Astrocyte (in vitro differentiated cells and primary cell): ENCODE data around the gene PPP1R12C. TPM values are rescaled to one million over a fixed set of nuclear protein-coding genes. Genes with fewer than 3 reads are reported as not detected.

Experiments
- DNase-seq: peaks from one replicate; pipeline ENCODE4 v3.0.0-alpha.2; 2010; ENCODE audit warnings: low read depth
- FAIRE-seq: peaks from 2 replicates; lab custom pipeline; 2011; peaks lifted over from hg19 to GRCh38; lab: Jason Lieb, UNC
- H2AFZ ChIP-seq: 2 replicates; pipeline ENCODE4 v1.6.0; 2012; ENCODE audit warnings: low read depth, low read length, inconsistent platforms
- H3K27ac ChIP-seq: 2 replicates; pipeline ENCODE4 v1.5.1; 2011; ENCODE audit warnings: low read depth, low read length, inconsistent platforms
- H3K27me3 ChIP-seq: 2 replicates; pipeline ENCODE4 v1.6.0; 2011; ENCODE audit warnings: low read length, inconsistent platforms; ENCODE audit not compliant: insufficient read depth
- H3K36me3 ChIP-seq: 2 replicates; pipeline ENCODE4 v1.5.1; 2011; ENCODE audit warnings: low read length, inconsistent platforms; ENCODE audit not compliant: insufficient read depth
- H3K4me1 ChIP-seq: 2 replicates; pipeline ENCODE4 v1.5.1; 2011; ENCODE audit warnings: low read length, inconsistent platforms; ENCODE audit not compliant: insufficient read depth
- H3K4me2 ChIP-seq: 2 replicates; pipeline ENCODE4 v1.6.0; 2012; ENCODE audit warnings: low read length, inconsistent platforms
- H3K4me3 ChIP-seq: 2 replicates; pipeline ENCODE4 v1.5.1; 2011; ENCODE audit warnings: low read depth, mild to moderate bottlenecking, low read length, inconsistent platforms; ENCODE audit not compliant: insufficient read depth
- H3K79me2 ChIP-seq: 2 replicates; pipeline ENCODE4 v1.6.0; 2012; ENCODE audit warnings: mild to moderate bottlenecking, low read length, inconsistent platforms; ENCODE audit not compliant: insufficient read depth
- H3K9ac ChIP-seq: 2 replicates; pipeline ENCODE4 v1.6.0; 2012; ENCODE audit warnings: mild to moderate bottlenecking, low read length, inconsistent platforms
- H3K9me3 ChIP-seq: 2 replicates; pipeline ENCODE4 v1.5.1; 2012; ENCODE audit warnings: low read depth, mild to moderate bottlenecking, low read length, inconsistent platforms; ENCODE audit not compliant: insufficient read depth
- H4K20me1 ChIP-seq: 2 replicates; pipeline ENCODE4 v1.6.0; 2012; ENCODE audit warnings: low read length, inconsistent platforms; ENCODE audit not compliant: insufficient read depth
- H3K27ac Mint-ChIP-seq: one replicate; pipeline ENCODE4 v1.8.0; 2021; ENCODE audit warnings: mild to moderate bottlenecking, mixed read lengths; ENCODE audit not compliant: unreplicated experiment
- H3K27me3 Mint-ChIP-seq: one replicate; pipeline ENCODE4 v1.8.0; 2021; ENCODE audit warnings: low read depth, mixed read lengths; ENCODE audit not compliant: unreplicated experiment
- H3K36me3 Mint-ChIP-seq: one replicate; pipeline ENCODE4 v1.8.0; 2021; ENCODE audit warnings: low read depth, mixed read lengths; ENCODE audit not compliant: unreplicated experiment
- H3K4me1 Mint-ChIP-seq: one replicate; pipeline ENCODE4 v1.8.0; 2021; ENCODE audit warnings: low read depth, mixed read lengths; ENCODE audit not compliant: unreplicated experiment
- H3K4me3 Mint-ChIP-seq: one replicate; pipeline ENCODE4 v1.8.0; 2021; ENCODE audit warnings: mild to moderate bottlenecking, moderate library complexity, mixed read lengths; ENCODE audit not compliant: unreplicated experiment
- H3K9me3 Mint-ChIP-seq: one replicate; pipeline ENCODE4 v1.8.0; 2021; ENCODE audit warnings: mild to moderate bottlenecking, mixed read lengths; ENCODE audit not compliant: unreplicated experiment
- EZH2 ChIP-seq: IDR thresholded peaks from 2 replicates; pipeline ENCODE4 v1.6.1; 2012; ENCODE audit warnings: mild to moderate bottlenecking, low read length, inconsistent platforms; ENCODE audit not compliant: insufficient read depth
- total RNA-seq: library from RNA; stranded (reverse); gene quantifications from 2 replicates; pipeline ENCODE4 v1.2.1, GENCODE V29; 2021
- TF ChIP-seq, protein P1 (sequence below): IDR thresholded peaks from 2 replicates; pipeline ENCODE4 v1.5.1; 2011; ENCODE audit warnings: low read depth, mild to moderate bottlenecking, inconsistent platforms, low read length, moderate library complexity; ENCODE audit not compliant: insufficient read depth

PPP1R12C gene
- total RNA-seq, 1 donor from 2014 or later: 86.2 TPM

DNA sequence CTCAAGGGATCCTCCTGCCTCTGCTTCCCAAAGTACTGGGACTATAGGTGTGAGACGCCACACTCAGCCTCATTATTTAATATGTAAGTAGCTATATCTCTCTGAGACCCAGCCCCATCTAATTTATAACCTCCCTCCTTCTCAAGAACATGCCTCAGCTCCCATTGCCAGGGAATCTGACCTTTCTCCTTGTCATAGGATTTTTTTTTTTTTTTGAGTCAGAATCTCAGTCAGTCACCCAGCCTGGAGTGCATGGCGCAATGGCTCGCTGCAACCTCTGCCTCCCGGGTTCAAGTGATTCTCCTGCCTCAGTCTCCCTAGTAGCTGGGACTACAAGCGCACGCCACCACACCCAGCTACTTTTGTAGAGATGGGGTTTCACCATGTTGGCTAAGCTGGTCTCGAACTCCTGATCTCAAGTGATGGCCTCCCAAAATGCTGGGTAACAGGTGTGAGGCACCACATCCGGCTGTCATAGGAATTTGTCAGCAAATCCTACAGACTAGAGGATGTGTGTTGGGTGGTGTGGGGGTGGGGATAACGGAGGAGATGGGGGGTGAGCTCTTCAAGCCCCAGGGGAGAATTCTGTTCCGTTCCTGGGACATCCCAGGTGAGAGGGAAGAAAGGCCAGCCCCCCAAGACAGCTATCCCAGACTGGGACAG lies 46.8 kb downstream of the PPP1R12C start:
- TF ChIP-seq, protein P1, sequence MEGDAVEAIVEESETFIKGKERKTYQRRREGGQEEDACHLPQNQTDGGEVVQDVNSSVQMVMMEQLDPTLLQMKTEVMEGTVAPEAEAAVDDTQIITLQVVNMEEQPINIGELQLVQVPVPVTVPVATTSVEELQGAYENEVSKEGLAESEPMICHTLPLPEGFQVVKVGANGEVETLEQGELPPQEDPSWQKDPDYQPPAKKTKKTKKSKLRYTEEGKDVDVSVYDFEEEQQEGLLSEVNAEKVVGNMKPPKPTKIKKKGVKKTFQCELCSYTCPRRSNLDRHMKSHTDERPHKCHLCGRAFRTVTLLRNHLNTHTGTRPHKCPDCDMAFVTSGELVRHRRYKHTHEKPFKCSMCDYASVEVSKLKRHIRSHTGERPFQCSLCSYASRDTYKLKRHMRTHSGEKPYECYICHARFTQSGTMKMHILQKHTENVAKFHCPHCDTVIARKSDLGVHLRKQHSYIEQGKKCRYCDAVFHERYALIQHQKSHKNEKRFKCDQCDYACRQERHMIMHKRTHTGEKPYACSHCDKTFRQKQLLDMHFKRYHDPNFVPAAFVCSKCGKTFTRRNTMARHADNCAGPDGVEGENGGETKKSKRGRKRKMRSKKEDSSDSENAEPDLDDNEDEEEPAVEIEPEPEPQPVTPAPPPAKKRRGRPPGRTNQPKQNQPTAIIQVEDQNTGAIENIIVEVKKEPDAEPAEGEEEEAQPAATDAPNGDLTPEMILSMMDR: no peak
- no peak for TF ChIP-seq EZH2
- no peak overlapping the region for H3K4me3 Mint-ChIP-seq
- no peaks in the 10 kb centered on the region for H3K36me3 ChIP-seq
- no peak overlapping the region for H2AFZ ChIP-seq
- peaks cover 70% of the 10 kb centered on the region for H3K27me3 Mint-ChIP-seq
- no peaks in the 10 kb centered on the region for H3K36me3 Mint-ChIP-seq
- no peaks in the 10 kb centered on the region for H3K9me3 ChIP-seq
- DNase-seq: no peak
- H3K4me1 ChIP-seq: no peaks in the 10 kb centered on the region
- no peak overlapping the region for H3K9ac ChIP-seq
- no peaks in the 10 kb centered on the region for H4K20me1 ChIP-seq
- no peak overlapping the region for H3K27ac ChIP-seq
- H3K9me3 Mint-ChIP-seq: peaks cover 8% of the 10 kb centered on the region
- H3K4me1 Mint-ChIP-seq: peaks cover 8% of the 10 kb centered on the region
- no peaks in the 10 kb centered on the region for H3K79me2 ChIP-seq
- peaks cover 27% of the 10 kb centered on the region for H3K27me3 ChIP-seq
- no peak overlapping the region for H3K4me3 ChIP-seq
- no peak for FAIRE-seq
- no peak overlapping the region for H3K27ac Mint-ChIP-seq
- H3K4me2 ChIP-seq: no peak overlapping the region

DNA sequence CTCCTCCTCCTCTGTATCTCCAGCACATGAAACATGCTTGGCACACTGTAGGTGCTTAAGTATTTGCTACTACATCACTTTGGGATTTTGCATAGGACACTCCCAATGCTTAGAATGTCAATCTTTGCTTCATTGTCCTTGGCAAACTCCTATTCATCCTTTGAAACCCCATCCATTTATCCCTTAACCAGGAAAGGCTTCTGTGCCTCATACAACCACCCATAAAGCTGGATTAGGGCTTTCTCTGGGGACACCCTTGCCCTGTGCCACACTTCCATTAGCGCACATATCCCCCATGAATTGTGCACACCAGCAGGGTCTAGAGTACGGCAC lies 47.6 kb downstream of the PPP1R12C start:
- Mint-ChIP-seq H3K9me3 (peaks cover 8% of the 10 kb centered on the region), H3K27ac (no peak overlapping the region), H3K4me3 (peak overlapping the region; percentile 70), H3K27me3 (peaks cover 68% of the 10 kb centered on the region), H3K4me1 (peaks cover 8% of the 10 kb centered on the region), H3K36me3 (no peaks in the 10 kb centered on the region)
- Histone ChIP-seq H3K36me3 (no peaks in the 10 kb centered on the region), H2AFZ (no peak overlapping the region), H4K20me1 (no peaks in the 10 kb centered on the region), H3K27ac (no peak overlapping the region), H3K4me3 (no peak overlapping the region), H3K27me3 (peaks cover 22% of the 10 kb centered on the region), H3K79me2 (no peaks in the 10 kb centered on the region), H3K4me2 (no peak overlapping the region), H3K9ac (no peak overlapping the region), H3K9me3 (no peaks in the 10 kb centered on the region), H3K4me1 (no peaks in the 10 kb centered on the region)
- no peak for FAIRE-seq
- DNase-seq: no peak
- no peak for TF ChIP-seq EZH2
- TF ChIP-seq, protein P1: no peak
